Neuronal stem cell (in vitro differentiated cells): Measurements from ENCODE around the gene IVD.

ENCODE experiments used
- DNase-seq: peaks from one replicate; pipeline ENCODE4 v3.0.0-alpha.2; 2013; ENCODE audit warnings: low spot score
- H2AFZ ChIP-seq: one replicate; pipeline ENCODE4 v1.6.1; 2013; ENCODE audit warnings: mild to moderate bottlenecking, low read length, inconsistent platforms
- H2AK5ac ChIP-seq: 2 replicates; pipeline ENCODE4 v1.6.1; 2013; ENCODE audit warnings: low read depth, mild to moderate bottlenecking, inconsistent platforms, low read length, moderate library complexity, mixed read lengths
- H2BK120ac ChIP-seq: 2 replicates; pipeline ENCODE4 v1.6.1; 2013; ENCODE audit warnings: low read depth, mild to moderate bottlenecking, inconsistent platforms, low read length, moderate library complexity, mixed read lengths
- H2BK12ac ChIP-seq: one replicate; pipeline ENCODE4 v1.6.1; 2013; ENCODE audit warnings: low read length, inconsistent platforms
- H2BK15ac ChIP-seq: 2 replicates; pipeline ENCODE4 v1.6.1; 2013; ENCODE audit warnings: mild to moderate bottlenecking, low read length, inconsistent platforms, mixed read lengths
- H2BK5ac ChIP-seq: one replicate; pipeline ENCODE4 v1.6.1; 2013; ENCODE audit warnings: inconsistent platforms, mild to moderate bottlenecking, low read length, moderate library complexity
- H3K14ac ChIP-seq: one replicate; pipeline ENCODE4 v1.6.1; 2013; ENCODE audit warnings: low read length, inconsistent platforms
- H3K18ac ChIP-seq: 2 replicates; pipeline ENCODE4 v1.6.1; 2013; ENCODE audit warnings: low read length, inconsistent platforms
- H3K23ac ChIP-seq: 2 replicates; pipeline ENCODE4 v1.6.1; 2013; ENCODE audit warnings: low read depth, mild to moderate bottlenecking, mixed read lengths, low read length, inconsistent platforms; ENCODE audit not compliant: poor library complexity
- H3K27ac ChIP-seq: replicated peaks from 3 replicates; pipeline ENCODE4 v1.5.1; 2013; ENCODE audit warnings: low read length, inconsistent platforms
- H3K27me3 ChIP-seq, 3 experiments: 2 replicates each; pipeline ENCODE4 v1.6.1; 2013; ENCODE audit warnings: low read length in 3 of 3, mild to moderate bottlenecking in 2 of 3, inconsistent platforms in 1 of 3, low read depth in 1 of 3, mixed read lengths in 1 of 3, moderate library complexity in 1 of 3; ENCODE audit not compliant: control insufficient read depth in 3 of 3, insufficient read depth in 3 of 3
- H3K36me3 ChIP-seq, 2 donors: replicated peaks in 1 of 2; 2 replicates each; pipeline ENCODE4 v1.6.1; 2013; ENCODE audit warnings: low read length in 2 of 2; ENCODE audit not compliant: control insufficient read depth in 2 of 2, insufficient read depth in 2 of 2
- H3K4ac ChIP-seq: 2 replicates; pipeline ENCODE4 v1.6.1; 2013; ENCODE audit warnings: inconsistent platforms, mild to moderate bottlenecking, low read length, moderate library complexity
- H3K4me1 ChIP-seq, 2 donors: 1 replicate in 1 of 2; 2 replicates in 1 of 2; pipeline ENCODE4 v1.6.1; 2013; ENCODE audit warnings: low read length in 2 of 2, low read depth in 1 of 2; ENCODE audit not compliant: control insufficient read depth in 2 of 2, insufficient read depth in 1 of 2
- H3K4me2 ChIP-seq: one replicate; pipeline ENCODE4 v1.6.1; 2013; ENCODE audit warnings: mild to moderate bottlenecking, low read length, inconsistent platforms; ENCODE audit not compliant: insufficient read depth, poor library complexity, severe bottlenecking
- H3K4me3 ChIP-seq, 2 donors: 2 replicates each; pipeline ENCODE4 v1.5.1; 2013; ENCODE audit warnings: low read length in 2 of 2, mild to moderate bottlenecking in 2 of 2, inconsistent platforms in 1 of 2, moderate library complexity in 1 of 2
- H3K79me1 ChIP-seq: one replicate; pipeline ENCODE4 v1.6.1; 2013; ENCODE audit warnings: low read depth, mild to moderate bottlenecking, inconsistent platforms, low read length, moderate library complexity
- H3K9ac ChIP-seq: one replicate; pipeline ENCODE4 v1.6.1; 2013; ENCODE audit warnings: mild to moderate bottlenecking, low read depth, low read length, inconsistent platforms; ENCODE audit not compliant: poor library complexity
- H3K9me3 ChIP-seq, 2 donors: replicated peaks in 1 of 2; 2 replicates each; pipeline versions ENCODE3 to v1.6.1; 2013; ENCODE audit warnings: low read length in 2 of 2, mild to moderate bottlenecking in 2 of 2, inconsistent platforms in 1 of 2, low read depth in 1 of 2, mixed read lengths in 1 of 2, moderate library complexity in 1 of 2; ENCODE audit not compliant: control insufficient read depth in 2 of 2, insufficient read depth in 1 of 2
- H4K8ac ChIP-seq: one replicate; pipeline ENCODE4 v1.6.1; 2013; ENCODE audit warnings: low read depth, mild to moderate bottlenecking, inconsistent platforms, low read length, moderate library complexity
- H4K91ac ChIP-seq: one replicate; pipeline ENCODE4 v1.6.1; 2013; ENCODE audit warnings: low read length, low read depth, mild to moderate bottlenecking, inconsistent platforms; ENCODE audit not compliant: poor library complexity
- WGBS, 2 donors: extraction: QIAGEN DNeasy Blood & Tissue Kit; methylation state at CpG; one replicate each; pipeline ENCODE4 v1.1.7; 2013; ENCODE audit warnings: missing lambda C conversion rate in 2 of 2, mixed read lengths in 1 of 2; ENCODE audit not compliant: insufficient read length in 2 of 2, insufficient replicate concordance in 1 of 2; ENCODE audit errors: extremely low coverage in 2 of 2; 5-methylcytosine and 5-hydroxymethylcytosine counted together

The IVD gene

GRCh38 chr15:40456738-40457137, 51.1 kb downstream of the IVD start:
- Histone ChIP-seq H3K36me3 (peaks cover 12 to 36% of the 10 kb centered on the region in 2 donors), H3K27ac (no peak overlapping the region), H4K8ac (no peak overlapping the region), H3K23ac (no peak overlapping the region), H3K9ac (no peak overlapping the region), H3K14ac (no peak overlapping the region), H3K4ac (no peak overlapping the region), H2AFZ (no peak overlapping the region), H2AK5ac (no peak overlapping the region), H3K4me1 (peaks cover 0 to 19% of the 10 kb centered on the region in 2 donors), H3K27me3 (no peaks in the 10 kb centered on the region), H3K18ac (no peak overlapping the region), H2BK12ac (no peak overlapping the region), H2BK120ac (no peak overlapping the region), H3K4me2 (no peak overlapping the region), H3K4me3 (no peak overlapping the region), H3K79me1 (peaks cover 14% of the 10 kb centered on the region), H3K9me3 (no peaks in the 10 kb centered on the region), H2BK5ac (no peak overlapping the region), H4K91ac (no peak overlapping the region), H2BK15ac (no peak overlapping the region)
- no peak for DNase-seq
- no CpG with 5 or more reads among the region's 4 CpGs for WGBS, 2 donors

GRCh38 chr15:40458495-40459371, 53.1 kb downstream of the IVD start:
- no peak overlapping the region for H3K4ac ChIP-seq
- H4K91ac ChIP-seq: no peak overlapping the region
- no peak overlapping the region for H3K27ac ChIP-seq
- no peak overlapping the region for H3K4me2 ChIP-seq
- no peaks in the 10 kb centered on the region for H3K27me3 ChIP-seq
- H2BK12ac ChIP-seq: peak overlapping the region; percentile 17
- H2BK15ac ChIP-seq: no peak overlapping the region
- peaks cover 0 to 9% of the 10 kb centered on the region in 2 donors for H3K4me1 ChIP-seq
- H3K9me3 ChIP-seq: no peaks in the 10 kb centered on the region
- no peak overlapping the region for H3K9ac ChIP-seq
- no peak for DNase-seq
- no peak overlapping the region for H2AFZ ChIP-seq
- no peak overlapping the region for H2BK5ac ChIP-seq
- H3K23ac ChIP-seq: peak overlapping the region; percentile 38
- H3K4me3 ChIP-seq: no peak overlapping the region
- no peak overlapping the region for H2BK120ac ChIP-seq
- peak overlapping the region; percentile 50 for H3K14ac ChIP-seq
- H3K79me1 ChIP-seq: peaks cover 19% of the 10 kb centered on the region
- H3K36me3 ChIP-seq: peaks cover 20 to 56% of the 10 kb centered on the region in 2 donors
- H4K8ac ChIP-seq: peak overlapping the region; percentile 1
- no peak overlapping the region for H2AK5ac ChIP-seq
- no CpG with 5 or more reads among the region's 37 CpGs for WGBS, 2 donors
- no peak overlapping the region for H3K18ac ChIP-seq

- Histone ChIP-seq H2BK5ac (no peak overlapping the region), H4K91ac (no peak overlapping the region), H2BK120ac (no peak overlapping the region), H3K27ac (no peak overlapping the region), H3K4ac (no peak overlapping the region), H3K27me3 (no peaks in the 10 kb centered on the region), H2BK12ac (no peak overlapping the region), H3K36me3 (peaks cover 28 to 64% of the 10 kb centered on the region in 2 donors), H3K18ac (no peak overlapping the region), H3K23ac (no peak overlapping the region), H3K9ac (no peak overlapping the region), H3K4me2 (no peak overlapping the region), H3K14ac (no peak overlapping the region), H2AFZ (no peak overlapping the region), H3K79me1 (peaks cover 19% of the 10 kb centered on the region), H3K4me3 (no peak overlapping the region), H2AK5ac (no peak overlapping the region), H2BK15ac (no peak overlapping the region), H3K4me1 (peaks cover 0 to 6% of the 10 kb centered on the region in 2 donors), H4K8ac (no peak overlapping the region), H3K9me3 (no peaks in the 10 kb centered on the region)
- no CpG with 5 or more reads among the region's 19 CpGs for WGBS, 2 donors
- no peak for DNase-seq
Observed at GRCh38 chr15:40459391-40460015, 53.9 kb downstream of the IVD start.

- no CpG with 5 or more reads among the region's 2 CpGs for WGBS, 2 donors
- no peak overlapping the region for H3K4me3 ChIP-seq
- H2BK12ac ChIP-seq: no peak overlapping the region
- peaks cover 18% of the 10 kb centered on the region for H3K79me1 ChIP-seq
- no peak overlapping the region for H2BK15ac ChIP-seq
- no peak overlapping the region for H2AFZ ChIP-seq
- no peak overlapping the region for H3K27ac ChIP-seq
- H3K27me3 ChIP-seq: no peaks in the 10 kb centered on the region
- no peak overlapping the region for H3K23ac ChIP-seq
- peaks cover 36 to 73% of the 10 kb centered on the region in 2 donors for H3K36me3 ChIP-seq
- H3K4me1 ChIP-seq: peaks cover 0 to 2% of the 10 kb centered on the region in 2 donors
- H4K8ac ChIP-seq: no peak overlapping the region
- H3K14ac ChIP-seq: no peak overlapping the region
- H3K4ac ChIP-seq: no peak overlapping the region
- H3K18ac ChIP-seq: no peak overlapping the region
- H3K9ac ChIP-seq: no peak overlapping the region
- H3K9me3 ChIP-seq: no peaks in the 10 kb centered on the region
- no peak overlapping the region for H2BK5ac ChIP-seq
- H3K4me2 ChIP-seq: no peak overlapping the region
- H2AK5ac ChIP-seq: no peak overlapping the region
- DNase-seq: no peak
- no peak overlapping the region for H2BK120ac ChIP-seq
- H4K91ac ChIP-seq: no peak overlapping the region
Observed at GRCh38 chr15:40460404-40460803, 54.8 kb downstream of the IVD start.
